Peyer's patch (tissue), 4 donors: ENCODE measurements around the gene INPP5A.

Experiments
- POLR2A ChIP-seq, 2 donors: fragments of 450-650 bp; IDR thresholded peaks; one replicate each; pipeline ENCODE4 v1.5.1; 2017; ENCODE audit warnings: antibody characterized with exemption in 2 of 2, mild to moderate bottlenecking in 2 of 2, moderate library complexity in 2 of 2
- TF ChIP-seq, protein P1 (sequence below), 6 experiments: fragments of 450-650 bp in 4 of 6; fragments of 200-600 bp in 2 of 6; sonication (generic) in 1 of 6; IDR thresholded peaks; one replicate each; pipeline ENCODE4 v1.5.1; 2017 to 2019; ENCODE audit warnings: antibody characterized with exemption in 6 of 6, mild to moderate bottlenecking in 3 of 6, moderate library complexity in 1 of 6

GRCh38 chr10:132804785-132805426 lies 267.3 kb downstream of the INPP5A start:
- TF ChIP-seq, protein P1, sequence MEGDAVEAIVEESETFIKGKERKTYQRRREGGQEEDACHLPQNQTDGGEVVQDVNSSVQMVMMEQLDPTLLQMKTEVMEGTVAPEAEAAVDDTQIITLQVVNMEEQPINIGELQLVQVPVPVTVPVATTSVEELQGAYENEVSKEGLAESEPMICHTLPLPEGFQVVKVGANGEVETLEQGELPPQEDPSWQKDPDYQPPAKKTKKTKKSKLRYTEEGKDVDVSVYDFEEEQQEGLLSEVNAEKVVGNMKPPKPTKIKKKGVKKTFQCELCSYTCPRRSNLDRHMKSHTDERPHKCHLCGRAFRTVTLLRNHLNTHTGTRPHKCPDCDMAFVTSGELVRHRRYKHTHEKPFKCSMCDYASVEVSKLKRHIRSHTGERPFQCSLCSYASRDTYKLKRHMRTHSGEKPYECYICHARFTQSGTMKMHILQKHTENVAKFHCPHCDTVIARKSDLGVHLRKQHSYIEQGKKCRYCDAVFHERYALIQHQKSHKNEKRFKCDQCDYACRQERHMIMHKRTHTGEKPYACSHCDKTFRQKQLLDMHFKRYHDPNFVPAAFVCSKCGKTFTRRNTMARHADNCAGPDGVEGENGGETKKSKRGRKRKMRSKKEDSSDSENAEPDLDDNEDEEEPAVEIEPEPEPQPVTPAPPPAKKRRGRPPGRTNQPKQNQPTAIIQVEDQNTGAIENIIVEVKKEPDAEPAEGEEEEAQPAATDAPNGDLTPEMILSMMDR (IDR thresholded peaks at IDR 0.05): no peak
- no peak for TF ChIP-seq POLR2A (IDR thresholded peaks at IDR 0.05)
